HEK293 (cell line): ENCODE measurements around the gene RPRD1B.

Experiments used
- CTCF ChIP-seq: fragments of 450-650 bp; formaldehyde crosslinking; IDR thresholded peaks from 2 replicates; pipeline ENCODE4 v1.5.1; 2016; ENCODE audit warnings: missing biosample characterization, missing genetic modification characterization
- GLIS1 ChIP-seq: fragments of 450-650 bp; formaldehyde crosslinking; IDR thresholded peaks from 2 replicates; pipeline ENCODE4 v1.5.1; 2016; ENCODE audit warnings: missing biosample characterization, missing genetic modification characterization
- HIC1 ChIP-seq: fragments of 450-650 bp; formaldehyde crosslinking; IDR thresholded peaks from 2 replicates; pipeline ENCODE4 v1.5.1; 2016; ENCODE audit warnings: missing biosample characterization, missing genetic modification characterization
- REPIN1 ChIP-seq: fragments of 450-650 bp; formaldehyde crosslinking; IDR thresholded peaks from 2 replicates; pipeline ENCODE4 v1.5.1; 2017; ENCODE audit warnings: missing biosample characterization, missing genetic modification characterization, low read depth
- REST ChIP-seq: fragments of 450-650 bp; formaldehyde crosslinking; IDR thresholded peaks from 2 replicates; pipeline ENCODE4 v1.5.1; 2016; ENCODE audit warnings: missing biosample characterization, missing genetic modification characterization
- TCF7L2 ChIP-seq: IDR thresholded peaks from 2 replicates; pipeline ENCODE4 v1.6.1; 2011; ENCODE audit warnings: low read depth, mild to moderate bottlenecking, inconsistent platforms, low read length, moderate library complexity, borderline replicate concordance
- ZIC2 ChIP-seq: fragments of 450-650 bp; formaldehyde crosslinking; IDR thresholded peaks from 2 replicates; pipeline ENCODE4 v1.5.1; 2016; ENCODE audit warnings: missing biosample characterization, missing genetic modification characterization
- ZNF274 ChIP-seq, 2 experiments: fragments of 200-500 bp in 1 of 2; fragments of 450-650 bp in 1 of 2; sonication (Bioruptor generic) in 1 of 2; formaldehyde crosslinking in 1 of 2; IDR thresholded peaks; 2 replicates each; pipeline versions ENCODE4 v1.5.1 to v1.6.1; 2014 to 2016; ENCODE audit warnings: borderline replicate concordance in 1 of 2, inconsistent platforms in 1 of 2, low read length in 1 of 2, missing biosample characterization in 1 of 2, missing genetic modification characterization in 1 of 2
- ZNF292 ChIP-seq: fragments of 450-650 bp; formaldehyde crosslinking; IDR thresholded peaks from 2 replicates; pipeline ENCODE4 v1.5.1; 2016; ENCODE audit warnings: low read depth, missing biosample characterization, missing genetic modification characterization, borderline replicate concordance
- ZNF362 ChIP-seq: fragments of 450-650 bp; formaldehyde crosslinking; IDR thresholded peaks from 2 replicates; pipeline ENCODE4 v1.5.1; 2016; ENCODE audit warnings: missing biosample characterization, missing genetic modification characterization
- ZNF366 ChIP-seq: fragments of 450-650 bp; formaldehyde crosslinking; conservative IDR thresholded peaks from 2 replicates; pipeline ENCODE4 v1.5.1; 2016; ENCODE audit warnings: missing biosample characterization, missing genetic modification characterization
- ZNF580 ChIP-seq: fragments of 450-650 bp; formaldehyde crosslinking; IDR thresholded peaks from 2 replicates; pipeline ENCODE4 v1.5.1; 2016; ENCODE audit warnings: missing biosample characterization, missing genetic modification characterization
- ZNF704 ChIP-seq: fragments of 450-650 bp; formaldehyde crosslinking; IDR thresholded peaks from 2 replicates; pipeline ENCODE4 v1.5.1; 2016; ENCODE audit warnings: missing biosample characterization, missing genetic modification characterization

- TF ChIP-seq TCF7L2 (no peak), ZIC2 (tag by site-specific recombination) (no peak), REST (tag by site-specific recombination) (no peak), ZNF366 (tag by site-specific recombination) (no peak), ZNF580 (tag by site-specific recombination) (no peak), HIC1 (tag by site-specific recombination) (no peak), CTCF (tag by site-specific recombination) (no peak), REPIN1 (tag by site-specific recombination) (no peak), ZNF362 (tag by site-specific recombination) (no peak), GLIS1 (tag by site-specific recombination) (no peak), ZNF274 (IDR thresholded peaks at IDR 0.05; ENCODE audit: low read length) (no peak), ZNF274 (tag by site-specific recombination; IDR thresholded peaks at IDR 0.05; ENCODE audit: borderline replicate concordance) (no peak), ZNF292 (tag by site-specific recombination) (no peak), ZNF704 (tag by site-specific recombination) (no peak)
Measured at GRCh38 chr20:38062890-38063289, 29.3 kb downstream of the RPRD1B start.
